Activated T-cell treated with anti-CD3 and anti-CD28 coated beads for 24 hours (primary cell): ENCODE data around the gene ZXDB.
"Not testable (repeated sequence)": the region's sequence is repeated elsewhere in the genome, so short reads cannot be mapped to it uniquely, and the experiment has no call there.

Experiments
- DNase-seq: peaks from one replicate; pipeline ENCODE4 v3.0.0-alpha.2; 2020; ENCODE audit warnings: low read depth

ZXDB gene

DNA sequence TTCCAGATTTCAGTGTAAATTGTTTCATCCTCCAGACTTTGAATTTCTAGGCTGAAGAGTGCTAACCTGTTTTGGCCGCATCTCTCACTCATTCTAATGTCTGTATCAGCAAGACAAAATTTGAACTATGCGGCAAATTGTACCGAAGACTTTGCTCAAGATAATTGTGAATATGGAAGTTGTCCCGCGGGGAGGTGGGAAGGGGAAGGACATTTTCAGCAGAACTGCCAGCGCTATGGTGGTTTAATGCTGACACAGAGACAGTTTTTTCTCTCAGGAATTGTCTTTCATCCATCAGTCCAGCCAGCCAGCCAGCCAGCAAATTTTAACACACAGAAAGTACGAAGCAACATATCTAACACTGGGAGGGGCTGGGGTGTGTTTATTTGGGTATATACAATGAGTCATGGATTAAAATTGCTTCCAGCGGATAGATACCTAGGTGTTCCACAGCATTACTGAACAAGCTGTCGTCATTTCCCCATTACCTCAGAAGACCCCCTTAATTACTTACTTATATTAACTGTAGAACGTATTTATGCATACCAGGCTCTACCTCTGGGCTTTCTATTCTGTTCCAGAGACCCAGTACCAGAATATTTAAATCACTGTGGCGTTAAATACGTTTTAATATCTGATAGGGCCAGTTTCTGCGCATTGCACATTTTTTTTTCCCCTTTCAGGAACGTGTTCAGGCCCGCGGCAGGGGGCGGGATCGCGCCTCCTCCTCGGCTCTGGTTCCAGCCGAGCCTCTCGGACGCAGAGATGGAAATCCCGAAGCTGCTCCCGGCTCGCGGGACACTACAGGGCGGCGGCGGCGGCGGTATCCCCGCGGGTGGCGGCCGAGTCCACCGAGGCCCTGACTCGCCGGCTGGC is at the start of gene ZXDB:
ZXDB (plus strand) TSS at position 728 of the 876 bp plus-strand sequence; CDS start at position 766, 38 bp downstream.
- not testable (repeated sequence) for DNase-seq

DNA sequence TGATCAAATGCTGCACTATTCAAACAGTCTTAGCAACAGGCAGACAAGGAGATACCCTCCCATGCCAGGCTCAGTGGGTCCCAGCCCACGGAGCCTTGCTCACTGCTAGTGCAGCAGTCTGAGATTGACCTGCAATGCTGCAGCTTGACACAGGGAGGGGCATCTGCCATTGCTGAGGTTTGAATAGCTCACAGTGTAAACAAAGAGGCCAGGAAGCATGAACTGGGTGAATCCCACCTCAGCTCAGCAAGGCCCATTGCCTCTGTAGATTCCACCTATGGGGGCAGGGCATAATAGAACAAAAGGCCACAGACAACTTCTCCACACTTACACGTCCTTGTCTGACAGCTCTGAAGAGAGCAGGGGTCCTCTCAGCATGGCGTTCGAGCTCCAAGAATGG is 26.6 kb upstream of the ZXDB start:
- DNase-seq, result no peak

DNA sequence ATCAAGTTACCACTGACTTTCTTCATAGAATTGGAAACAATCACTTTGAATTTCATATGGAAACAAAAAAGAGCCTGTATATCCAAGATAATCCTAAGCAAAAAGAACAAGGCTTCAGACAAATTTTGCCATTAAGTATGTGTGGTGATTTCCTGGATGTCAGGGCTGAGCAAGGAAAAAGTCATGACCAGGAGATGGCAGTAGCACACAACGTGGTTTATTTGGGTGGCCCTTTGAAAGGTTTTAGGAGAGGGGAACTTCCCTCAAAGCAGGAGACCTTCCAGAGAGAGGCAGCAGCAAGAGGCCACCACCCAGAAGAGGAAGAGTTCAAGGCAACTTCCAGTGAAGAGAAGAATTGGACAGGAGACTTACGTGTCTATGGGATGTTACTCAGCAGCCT is 18.1 kb upstream of the ZXDB start:
- no peak for DNase-seq

DNA sequence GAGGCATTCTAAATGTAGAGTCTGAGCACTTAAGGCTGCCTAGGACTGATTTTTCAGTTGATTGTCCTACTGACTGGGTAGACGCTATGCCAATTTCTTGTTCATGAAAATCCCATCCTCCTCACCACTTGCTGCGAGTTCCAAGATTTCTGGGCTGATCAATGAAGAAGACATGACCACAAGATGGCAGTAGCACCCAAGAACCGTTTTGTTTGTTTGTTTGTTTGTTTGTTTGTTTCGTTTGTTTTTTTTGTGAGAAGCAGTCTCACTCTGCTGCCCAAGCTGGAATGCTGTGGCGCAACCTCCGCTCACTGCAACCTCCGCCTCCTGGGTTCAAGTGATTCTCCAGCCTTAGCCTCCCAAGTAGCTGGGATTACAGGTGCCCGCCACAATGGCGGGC is 8.9 kb upstream of the ZXDB start:
- not testable (repeated sequence) for DNase-seq

DNA sequence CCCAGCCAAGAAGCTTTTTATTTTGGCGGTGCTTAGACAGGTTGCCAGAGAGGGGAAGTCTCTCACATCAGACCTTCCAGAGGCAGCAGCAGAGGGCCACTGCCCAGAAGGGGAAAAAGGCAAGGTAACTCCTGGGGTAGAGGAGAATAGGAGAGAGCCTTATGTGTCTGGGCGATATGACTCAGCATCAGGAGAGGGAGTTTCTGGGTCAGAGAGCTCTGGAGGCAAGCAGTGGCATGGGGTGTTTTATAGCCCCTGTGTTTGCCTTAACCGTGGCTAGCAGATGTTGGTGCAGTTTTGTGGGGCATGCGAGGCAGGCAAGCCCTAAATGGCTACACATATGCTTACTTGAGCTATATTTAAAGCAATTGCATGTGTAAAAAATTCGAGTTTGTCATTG is 8.3 kb upstream of the ZXDB start:
- DNase-seq, result no peak

DNA sequence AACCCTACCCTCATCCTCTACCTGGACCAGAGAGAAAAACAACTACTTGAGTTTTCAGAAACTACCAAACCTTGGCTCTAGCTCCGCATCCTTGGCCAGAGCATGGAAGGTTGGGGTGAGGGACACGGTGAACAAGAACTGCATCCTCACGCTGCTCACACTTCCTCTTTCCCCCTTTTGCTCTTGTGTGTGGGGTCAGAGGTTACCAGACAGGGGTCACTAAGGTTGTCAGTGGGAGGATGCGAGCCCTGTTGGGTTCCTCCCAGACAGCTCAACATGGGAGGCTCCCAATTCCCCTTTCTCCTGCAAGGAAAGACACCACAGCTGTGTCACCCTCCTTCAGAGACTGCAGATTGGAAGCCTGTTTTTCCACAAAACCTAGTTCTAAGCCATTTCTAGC is 5.5 kb upstream of the ZXDB start:
- DNase-seq, result no peak

DNA sequence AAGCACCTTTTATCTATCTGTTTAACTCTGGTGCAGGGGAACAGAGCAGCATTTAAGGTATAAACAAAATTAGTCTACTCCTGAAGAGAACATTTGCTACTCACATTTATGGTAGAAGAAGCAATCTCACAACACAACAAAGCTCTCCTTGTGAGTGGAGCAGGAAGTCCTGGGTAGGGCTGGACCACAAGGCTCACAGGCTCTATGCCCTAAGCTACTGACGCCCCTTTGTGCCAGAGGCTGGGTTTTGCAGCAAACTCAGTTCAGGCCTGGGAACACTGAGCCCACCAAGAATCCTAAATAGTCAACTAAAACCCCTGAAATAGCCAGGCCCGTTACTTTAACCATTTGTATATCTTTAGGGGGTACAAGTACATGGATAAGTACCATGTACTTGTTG is 4.7 kb upstream of the ZXDB start:
- DNase-seq, result no peak

DNA sequence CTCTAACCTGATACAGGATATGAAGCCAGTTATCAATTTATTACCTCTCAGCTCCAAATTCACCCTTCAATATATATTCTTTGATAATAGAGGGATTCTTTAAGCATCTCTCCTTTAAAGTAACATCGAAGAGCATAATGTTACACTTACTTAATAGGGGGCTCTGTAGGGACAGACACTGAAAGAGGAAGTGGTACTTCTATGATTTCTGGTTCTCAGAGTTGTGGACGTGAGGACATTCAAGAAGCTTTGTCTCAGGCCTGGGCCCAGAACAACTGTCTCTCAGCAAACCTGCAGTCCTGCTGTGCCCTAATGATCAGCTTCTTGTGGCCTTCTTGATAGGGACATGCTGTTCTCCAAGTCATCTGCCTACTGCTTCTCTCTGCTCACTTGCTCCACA is 4.2 kb upstream of the ZXDB start:
- DNase-seq, result no peak

DNA sequence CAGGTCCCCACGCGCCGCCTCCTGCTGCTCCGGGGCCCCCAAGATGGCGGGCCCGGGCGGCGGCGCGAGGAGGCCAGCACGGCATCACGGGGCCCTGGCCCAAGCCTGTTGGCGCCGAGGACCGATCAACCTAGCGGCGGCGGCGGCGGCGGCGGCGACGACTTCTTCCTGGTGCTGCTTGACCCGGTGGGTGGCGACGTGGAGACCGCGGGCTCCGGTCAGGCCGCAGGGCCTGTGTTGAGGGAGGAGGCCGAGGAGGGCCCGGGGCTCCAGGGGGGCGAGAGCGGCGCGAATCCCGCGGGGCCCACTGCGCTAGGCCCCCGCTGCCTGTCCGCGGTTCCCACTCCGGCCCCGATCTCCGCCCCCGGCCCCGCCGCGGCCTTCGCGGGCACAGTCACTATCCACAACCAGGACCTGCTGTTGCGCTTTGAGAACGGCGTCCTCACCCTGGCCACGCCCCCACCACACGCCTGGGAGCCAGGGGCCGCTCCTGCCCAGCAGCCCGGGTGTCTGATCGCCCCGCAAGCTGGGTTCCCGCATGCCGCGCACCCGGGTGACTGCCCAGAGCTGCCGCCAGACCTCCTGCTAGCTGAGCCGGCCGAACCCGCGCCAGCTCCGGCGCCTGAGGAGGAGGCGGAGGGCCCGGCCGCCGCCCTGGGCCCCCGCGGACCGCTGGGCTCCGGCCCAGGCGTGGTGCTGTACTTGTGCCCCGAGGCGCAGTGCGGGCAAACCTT is 516 bp downstream of the ZXDB start:
- DNase-seq, result peak; percentile 5

DNA sequence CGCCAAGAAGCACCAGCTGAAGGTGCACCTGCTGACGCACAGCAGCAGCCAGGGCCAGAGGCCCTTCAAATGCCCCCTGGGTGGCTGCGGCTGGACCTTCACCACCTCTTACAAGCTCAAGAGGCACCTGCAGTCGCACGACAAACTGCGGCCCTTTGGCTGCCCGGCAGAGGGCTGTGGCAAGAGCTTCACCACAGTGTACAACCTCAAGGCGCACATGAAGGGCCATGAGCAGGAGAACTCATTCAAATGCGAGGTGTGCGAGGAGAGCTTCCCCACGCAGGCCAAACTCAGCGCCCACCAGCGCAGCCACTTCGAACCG is 1.0 kb downstream of the ZXDB start:
- DNase-seq, result not testable (repeated sequence)

DNA sequence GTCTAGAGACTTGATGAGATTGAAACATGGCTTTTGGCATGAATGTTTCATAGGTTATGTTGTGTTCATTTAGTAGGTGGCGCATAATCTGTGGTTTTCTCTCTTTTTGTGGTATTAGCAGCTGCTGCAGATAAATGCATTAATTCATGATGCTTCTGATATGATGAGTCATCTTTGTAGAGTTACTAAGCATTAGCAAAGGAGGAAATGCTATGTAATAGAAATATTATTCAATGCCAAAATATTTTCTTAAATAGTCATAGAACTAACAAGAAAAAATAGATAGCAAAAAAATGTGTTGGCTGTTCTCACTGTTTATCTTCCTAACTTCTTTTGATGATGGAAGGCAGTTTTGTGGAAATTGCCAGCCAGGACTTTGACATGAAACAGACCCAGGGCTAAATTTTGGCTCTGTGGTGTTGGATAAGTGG is 3.6 kb downstream of the ZXDB start:
- no peak for DNase-seq

DNA sequence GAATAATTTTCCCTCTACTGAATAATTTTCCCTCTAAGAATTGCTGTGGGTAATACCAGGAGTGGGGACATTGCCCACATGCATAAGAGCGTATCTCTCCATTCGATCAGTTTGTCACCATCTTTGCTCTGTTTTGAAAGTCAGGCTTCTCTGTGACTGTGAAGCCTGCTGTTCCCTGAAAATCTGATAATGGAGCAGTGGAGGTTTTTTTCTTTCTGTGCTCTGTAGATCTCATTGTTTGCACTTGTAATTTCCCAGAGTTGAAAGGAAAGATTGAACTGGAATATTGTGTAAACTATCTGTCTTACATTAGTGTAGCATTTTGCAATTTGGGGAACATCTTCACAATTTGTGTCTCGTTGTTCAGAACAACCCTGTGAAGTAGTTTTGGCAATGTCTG is 4.3 kb downstream of the ZXDB start:
- no peak for DNase-seq

DNA sequence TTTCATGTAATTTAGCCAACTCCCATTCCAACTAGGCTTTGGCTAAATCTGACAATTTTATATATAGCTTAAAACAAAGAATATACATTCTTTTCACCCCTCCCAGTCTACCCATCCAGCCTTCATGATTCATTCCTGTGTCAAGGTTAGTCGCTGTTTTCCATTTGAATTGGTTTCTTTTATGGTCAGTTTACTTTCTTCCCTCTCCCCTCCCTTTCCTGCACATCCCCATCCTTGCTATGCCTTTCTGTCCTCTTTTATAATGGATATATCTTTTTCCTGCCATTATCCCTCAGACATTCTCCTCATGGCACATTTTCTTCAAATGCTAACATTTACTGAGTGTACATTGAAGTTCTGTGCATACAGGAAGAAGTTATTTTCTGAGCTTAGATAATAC is 4.7 kb downstream of the ZXDB start:
- no peak for DNase-seq

DNA sequence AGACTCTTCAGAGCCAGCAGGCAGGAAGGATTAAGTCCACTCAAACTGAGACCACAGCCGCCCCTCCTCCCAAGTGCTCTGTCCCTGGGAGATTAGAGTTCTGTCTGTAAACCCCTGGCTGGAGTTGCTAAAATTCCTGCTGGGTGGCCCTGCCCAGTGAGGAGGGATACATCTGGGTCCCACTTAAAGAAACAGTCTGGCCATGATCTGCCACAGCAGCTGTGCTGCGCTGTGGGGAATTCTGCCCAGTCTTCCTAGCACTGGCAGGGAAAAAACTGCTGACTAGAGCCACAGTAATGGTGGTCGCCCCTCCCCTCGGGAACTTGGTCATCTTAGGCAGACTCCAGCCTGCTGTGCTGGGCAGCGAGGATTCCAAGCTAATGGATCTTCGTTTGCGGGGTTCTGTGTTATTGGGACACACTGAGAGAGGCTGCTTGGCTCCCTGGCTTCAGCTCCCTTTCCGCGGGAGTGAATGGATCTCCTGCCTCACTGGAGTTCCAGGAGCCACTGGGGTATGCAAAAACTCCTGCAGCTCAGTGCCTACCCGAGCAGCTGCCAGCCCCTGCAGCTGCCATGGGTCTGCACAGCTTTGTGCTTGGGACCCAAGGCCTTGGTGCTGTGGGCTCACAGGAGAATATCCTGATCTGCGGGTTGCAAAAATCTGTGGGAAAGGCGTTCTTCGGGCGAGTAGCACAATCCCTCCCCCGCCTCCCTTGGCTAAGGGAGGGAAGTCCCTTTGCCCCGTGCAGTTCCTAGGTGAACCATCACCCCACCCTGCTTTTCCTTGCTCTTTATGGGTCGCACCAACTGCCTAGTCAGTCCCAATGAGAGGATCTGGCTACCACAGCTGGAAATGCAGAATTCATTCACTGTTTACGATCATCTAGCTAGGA is 15.7 kb downstream of the ZXDB start:
- DNase-seq, result no peak

DNA sequence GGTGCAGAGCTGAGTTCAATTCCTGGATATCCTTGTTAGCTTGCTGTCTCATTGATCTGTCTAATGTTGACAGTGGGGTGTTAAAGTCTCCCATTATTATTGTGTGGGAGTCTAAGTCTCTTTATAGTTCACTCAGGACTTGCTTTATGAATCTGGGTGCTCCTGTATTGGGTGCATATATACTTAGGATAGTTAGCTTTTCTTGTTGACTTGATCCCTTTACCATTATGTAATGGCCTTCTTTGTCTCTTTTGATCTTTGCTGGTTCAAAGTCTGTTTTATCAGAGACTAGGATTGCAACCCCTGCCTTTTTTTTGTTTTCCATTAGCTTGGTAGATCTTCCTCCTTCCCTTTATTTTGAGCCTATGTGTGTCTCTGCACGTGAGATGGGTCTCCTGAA is 21.5 kb downstream of the ZXDB start:
- DNase-seq, result not testable (repeated sequence)

DNA sequence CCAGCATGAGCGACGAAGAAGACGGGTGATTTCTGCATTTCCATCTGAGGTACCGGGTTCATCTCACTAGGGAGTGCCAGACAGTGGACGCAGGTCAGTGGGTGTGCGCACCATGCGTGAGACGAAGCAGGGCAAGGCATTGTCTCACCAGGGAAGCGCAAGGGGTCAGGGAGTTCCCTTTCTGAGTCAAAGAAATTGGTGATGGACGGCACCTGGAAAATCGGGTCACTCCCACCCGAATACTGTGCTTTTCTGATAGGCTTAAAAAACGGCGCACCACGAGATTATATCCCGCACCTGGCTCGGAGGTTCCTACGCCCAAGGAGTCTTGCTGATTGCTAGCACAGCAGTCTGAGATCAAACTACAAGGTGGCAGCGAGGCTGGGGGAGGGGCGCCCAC is 37.6 kb downstream of the ZXDB start:
- not testable (repeated sequence) for DNase-seq

DNA sequence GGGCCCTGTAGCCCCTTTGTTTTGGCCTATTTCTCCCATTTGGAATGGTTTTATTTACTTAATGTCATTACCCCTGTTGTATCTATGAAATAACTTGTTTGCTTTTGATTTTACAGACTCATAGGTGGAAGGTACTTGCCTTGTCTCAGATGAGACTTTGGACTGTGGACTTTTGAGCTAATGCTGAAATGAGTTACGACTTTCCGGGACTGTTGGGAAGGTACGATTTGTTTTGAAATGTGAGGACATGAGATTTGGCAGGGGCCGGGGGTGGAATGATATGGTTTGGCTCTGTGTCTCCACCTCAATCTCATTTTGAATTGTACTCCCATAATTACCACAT is 48.8 kb downstream of the ZXDB start:
- no peak for DNase-seq

DNA sequence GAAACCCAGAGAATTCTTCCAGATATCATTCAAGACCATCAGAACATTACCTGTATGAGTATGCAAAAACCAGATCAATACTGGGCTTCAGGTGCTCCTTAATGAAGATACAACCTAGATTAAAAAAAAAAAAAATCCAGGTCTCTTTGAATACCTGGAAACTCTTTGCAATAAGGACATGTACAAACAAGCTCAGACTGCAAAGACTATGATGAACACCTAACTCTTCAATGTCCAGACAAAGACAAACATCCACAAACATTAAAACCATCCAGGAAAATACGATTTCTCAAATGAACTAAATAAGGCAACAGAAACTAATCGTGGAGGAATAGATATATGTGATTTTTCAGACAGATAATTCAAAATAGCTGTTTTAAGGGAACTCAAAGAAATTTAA is 49.5 kb downstream of the ZXDB start:
- no peak for DNase-seq

DNA sequence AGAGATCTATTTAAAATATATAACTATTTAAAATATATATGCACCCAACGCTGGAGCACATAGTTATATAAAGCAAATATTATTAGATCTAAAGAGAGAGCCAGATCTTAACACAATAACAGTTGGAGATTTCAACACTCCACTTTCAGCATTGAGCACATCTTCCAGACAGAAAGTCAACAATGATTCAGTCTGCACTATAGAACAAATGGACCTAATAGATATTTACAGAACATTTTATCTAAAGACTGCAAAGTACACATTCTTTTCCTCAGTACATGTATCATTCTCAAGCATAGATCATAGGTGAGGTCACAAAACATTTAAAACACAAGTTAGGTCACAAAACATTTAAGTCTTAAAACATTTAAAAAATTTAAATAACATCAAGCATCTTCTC is 51.9 kb downstream of the ZXDB start:
- DNase-seq, result no peak

DNA sequence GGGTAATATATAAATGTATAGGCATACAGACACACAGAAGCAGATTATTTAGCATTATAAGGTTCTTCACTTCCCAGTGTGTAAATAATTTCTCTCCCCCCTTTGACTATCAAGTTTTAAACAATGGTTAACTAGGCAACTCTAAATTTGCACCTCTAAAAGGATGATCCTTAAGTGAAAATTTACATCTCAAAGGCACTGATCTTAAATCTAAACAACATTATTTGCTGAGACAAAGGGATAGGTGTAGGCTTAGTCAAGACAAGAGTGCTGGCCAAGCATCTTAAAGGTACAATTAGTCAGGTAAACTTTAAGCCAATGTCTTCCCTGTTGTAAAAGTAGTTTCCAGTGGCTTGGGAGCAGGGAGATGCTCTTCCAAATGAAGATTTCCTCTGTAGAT is 55.2 kb downstream of the ZXDB start:
- DNase-seq, result no peak
